ENCODE data around the gene PVALEF. TPM values are rescaled to one million over a fixed set of nuclear protein-coding genes. Genes with fewer than 3 reads are reported as not detected.

PVALEF gene
- total RNA-seq, 1 experiment from 2014 or later = not detected

DNA sequence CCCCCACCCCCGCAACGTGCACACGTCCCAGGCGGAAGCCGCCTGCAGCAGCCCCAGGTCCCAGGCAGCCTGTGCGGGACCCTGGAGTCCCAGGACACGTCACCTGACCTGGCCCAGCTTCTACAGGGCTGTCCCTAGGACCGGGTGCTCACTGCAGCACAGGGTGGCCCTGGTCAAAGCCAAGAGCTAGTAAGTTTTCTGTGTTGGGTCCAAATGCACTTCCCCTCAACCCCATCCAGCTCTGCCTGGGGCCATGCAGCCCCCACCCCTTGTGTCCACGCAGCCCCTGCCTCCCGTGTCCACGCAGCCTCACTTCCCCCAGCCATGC is 22.1 kb upstream of the PVALEF start:
- Histone ChIP-seq H3K27ac (ENCODE audit: low read length) (no peak overlapping the region), H3K4me3 (ENCODE audit: low read depth in 2 of 2, low read length in 2 of 2) (no peak overlapping the region), H3K9me3 (ENCODE audit: control insufficient read depth, insufficient read depth, low read depth, low read length) (no peaks in the 10 kb centered on the region), H3K36me3 (ENCODE audit: control insufficient read depth, insufficient read depth, low read length) (no peaks in the 10 kb centered on the region), H3K27me3 (ENCODE audit: control insufficient read depth, insufficient read depth, low read length) (no peaks in the 10 kb centered on the region), H3K4me1 (ENCODE audit: control insufficient read depth, insufficient read depth, low read length) (no peaks in the 10 kb centered on the region; the same call in 1 of the 2 replicates)
- no TSS peak for BruUV-seq (replicated peaks)
- intact Hi-C loops (cut with micrococcal nuclease; ENCODE audit: unreplicated experiment) (loop anchor here (2.0 to 5.0 kb wide), 3 partner anchors 39 to 98 kb away; no protein-coding TSS in a partner anchor), in situ Hi-C loops (cut with HindIII; ENCODE audit: low pct_unique_long_range_greater_than_20kb, low sequenced_read_pairs) (loop anchor here (5.0 kb wide), 1 partner anchor 64 kb away; no protein-coding TSS in a partner anchor)
- DNase-seq (ENCODE audit: low read depth, low spot score) = no peak
- CTCF ChIA-PET = interaction anchor here (0.5 to 1.4 kb wide), 9 partner anchors 33 to 341 kb away, joined by 3 to 10 read pairs (median 4); no protein-coding TSS in a partner anchor
- ATAC-seq = peak; percentile 66
- POLR2A ChIA-PET = no interaction called here
- no peak for TF ChIP-seq POLR2AphosphoS5 (IDR thresholded peaks at IDR 0.05; ENCODE audit: low read depth, low read length)
- TF ChIP-seq, protein P1, sequence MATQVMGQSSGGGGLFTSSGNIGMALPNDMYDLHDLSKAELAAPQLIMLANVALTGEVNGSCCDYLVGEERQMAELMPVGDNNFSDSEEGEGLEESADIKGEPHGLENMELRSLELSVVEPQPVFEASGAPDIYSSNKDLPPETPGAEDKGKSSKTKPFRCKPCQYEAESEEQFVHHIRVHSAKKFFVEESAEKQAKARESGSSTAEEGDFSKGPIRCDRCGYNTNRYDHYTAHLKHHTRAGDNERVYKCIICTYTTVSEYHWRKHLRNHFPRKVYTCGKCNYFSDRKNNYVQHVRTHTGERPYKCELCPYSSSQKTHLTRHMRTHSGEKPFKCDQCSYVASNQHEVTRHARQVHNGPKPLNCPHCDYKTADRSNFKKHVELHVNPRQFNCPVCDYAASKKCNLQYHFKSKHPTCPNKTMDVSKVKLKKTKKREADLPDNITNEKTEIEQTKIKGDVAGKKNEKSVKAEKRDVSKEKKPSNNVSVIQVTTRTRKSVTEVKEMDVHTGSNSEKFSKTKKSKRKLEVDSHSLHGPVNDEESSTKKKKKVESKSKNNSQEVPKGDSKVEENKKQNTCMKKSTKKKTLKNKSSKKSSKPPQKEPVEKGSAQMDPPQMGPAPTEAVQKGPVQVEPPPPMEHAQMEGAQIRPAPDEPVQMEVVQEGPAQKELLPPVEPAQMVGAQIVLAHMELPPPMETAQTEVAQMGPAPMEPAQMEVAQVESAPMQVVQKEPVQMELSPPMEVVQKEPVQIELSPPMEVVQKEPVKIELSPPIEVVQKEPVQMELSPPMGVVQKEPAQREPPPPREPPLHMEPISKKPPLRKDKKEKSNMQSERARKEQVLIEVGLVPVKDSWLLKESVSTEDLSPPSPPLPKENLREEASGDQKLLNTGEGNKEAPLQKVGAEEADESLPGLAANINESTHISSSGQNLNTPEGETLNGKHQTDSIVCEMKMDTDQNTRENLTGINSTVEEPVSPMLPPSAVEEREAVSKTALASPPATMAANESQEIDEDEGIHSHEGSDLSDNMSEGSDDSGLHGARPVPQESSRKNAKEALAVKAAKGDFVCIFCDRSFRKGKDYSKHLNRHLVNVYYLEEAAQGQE (IDR thresholded peaks at IDR 0.05; ENCODE audit: insufficient read depth in 1 of 2, low read depth in 2 of 2, low read length in 1 of 2) = no peak
- TF ChIP-seq SIN3A (IDR thresholded peaks at IDR 0.05; ENCODE audit: borderline replicate concordance, insufficient read depth, low read depth, low read length) = no peak
- TF ChIP-seq, protein P2, sequence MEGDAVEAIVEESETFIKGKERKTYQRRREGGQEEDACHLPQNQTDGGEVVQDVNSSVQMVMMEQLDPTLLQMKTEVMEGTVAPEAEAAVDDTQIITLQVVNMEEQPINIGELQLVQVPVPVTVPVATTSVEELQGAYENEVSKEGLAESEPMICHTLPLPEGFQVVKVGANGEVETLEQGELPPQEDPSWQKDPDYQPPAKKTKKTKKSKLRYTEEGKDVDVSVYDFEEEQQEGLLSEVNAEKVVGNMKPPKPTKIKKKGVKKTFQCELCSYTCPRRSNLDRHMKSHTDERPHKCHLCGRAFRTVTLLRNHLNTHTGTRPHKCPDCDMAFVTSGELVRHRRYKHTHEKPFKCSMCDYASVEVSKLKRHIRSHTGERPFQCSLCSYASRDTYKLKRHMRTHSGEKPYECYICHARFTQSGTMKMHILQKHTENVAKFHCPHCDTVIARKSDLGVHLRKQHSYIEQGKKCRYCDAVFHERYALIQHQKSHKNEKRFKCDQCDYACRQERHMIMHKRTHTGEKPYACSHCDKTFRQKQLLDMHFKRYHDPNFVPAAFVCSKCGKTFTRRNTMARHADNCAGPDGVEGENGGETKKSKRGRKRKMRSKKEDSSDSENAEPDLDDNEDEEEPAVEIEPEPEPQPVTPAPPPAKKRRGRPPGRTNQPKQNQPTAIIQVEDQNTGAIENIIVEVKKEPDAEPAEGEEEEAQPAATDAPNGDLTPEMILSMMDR (IDR thresholded peaks at IDR 0.05) = no peak
- no peak for TF ChIP-seq TCF7L2 (IDR thresholded peaks at IDR 0.05; ENCODE audit: low read depth, low read length)

DNA sequence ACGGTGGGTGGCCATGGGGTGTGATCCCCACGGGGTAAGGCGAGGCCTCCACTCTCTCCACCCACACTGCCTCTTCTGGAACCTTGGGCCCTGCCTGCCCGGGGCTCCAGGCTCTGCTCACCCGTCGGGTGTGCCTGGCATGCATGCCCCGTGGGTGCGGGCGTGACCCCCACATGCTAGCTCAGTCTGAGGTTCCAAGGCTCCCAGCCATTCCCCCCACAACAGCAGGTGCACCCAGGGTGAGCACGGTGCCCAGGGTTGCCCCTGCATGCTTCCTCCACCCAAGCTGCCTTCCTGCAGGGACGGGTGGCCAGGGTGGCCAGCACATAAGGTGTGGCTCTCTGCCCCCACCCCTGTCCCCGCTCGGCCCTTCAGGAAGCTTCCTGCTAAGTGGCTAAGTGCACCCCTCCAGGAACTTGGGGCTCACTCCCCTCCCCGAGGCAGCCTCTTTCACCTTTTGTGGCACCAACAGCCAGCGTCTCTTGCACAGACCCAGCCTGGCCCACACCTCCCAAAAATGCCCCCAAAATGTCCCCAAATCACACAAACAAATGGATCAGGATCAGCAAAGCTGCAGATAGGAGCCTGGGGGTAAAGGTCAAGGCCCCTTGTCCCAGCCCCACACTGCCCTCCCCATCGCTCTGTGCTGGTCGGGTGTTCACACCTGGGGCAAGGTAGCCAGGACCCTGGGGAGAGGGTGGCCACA is 21.4 kb upstream of the PVALEF start:
- POLR2A ChIA-PET = no interaction called here

More for the DNA sequence above, 21.4 kb upstream of the PVALEF start:
- CTCF ChIA-PET = interaction anchor here (0.9 to 1.4 kb wide), 4 partner anchors 32 to 77 kb away, joined by 3 to 4 read pairs (median 3); no protein-coding TSS in a partner anchor
- no peak for ATAC-seq
- Histone ChIP-seq H3K36me3 (ENCODE audit: control insufficient read depth, insufficient read depth, low read length) (no peaks in the 10 kb centered on the region), H3K27me3 (ENCODE audit: control insufficient read depth, insufficient read depth, low read length) (no peaks in the 10 kb centered on the region), H3K4me1 (ENCODE audit: control insufficient read depth, insufficient read depth, low read length) (no peaks in the 10 kb centered on the region; the same call in 1 of the 2 replicates), H3K4me3 (ENCODE audit: low read depth in 2 of 2, low read length in 2 of 2) (no peak overlapping the region), H3K9me3 (ENCODE audit: control insufficient read depth, insufficient read depth, low read depth, low read length) (no peaks in the 10 kb centered on the region), H3K27ac (ENCODE audit: low read length) (no peak overlapping the region)
- no TSS peak for BruUV-seq (replicated peaks)
- in situ Hi-C loops (cut with HindIII; ENCODE audit: low pct_unique_long_range_greater_than_20kb, low sequenced_read_pairs) (loop anchor here (5.0 kb wide), 1 partner anchor 63 kb away; no protein-coding TSS in a partner anchor), intact Hi-C loops (cut with micrococcal nuclease; ENCODE audit: unreplicated experiment) (loop anchor here (2.0 to 5.0 kb wide), 3 partner anchors 38 to 97 kb away; no protein-coding TSS in a partner anchor)
- DNase-seq (ENCODE audit: low read depth, low spot score) = no peak
- TF ChIP-seq POLR2AphosphoS5 (IDR thresholded peaks at IDR 0.05; ENCODE audit: low read depth, low read length) (no peak), SIN3A (IDR thresholded peaks at IDR 0.05; ENCODE audit: borderline replicate concordance, insufficient read depth, low read depth, low read length) (no peak), TCF7L2 (IDR thresholded peaks at IDR 0.05; ENCODE audit: low read depth, low read length) (no peak)
- TF ChIP-seq, protein P1 (IDR thresholded peaks at IDR 0.05; ENCODE audit: insufficient read depth in 1 of 2, low read depth in 2 of 2, low read length in 1 of 2) = no peak
- TF ChIP-seq, protein P2 (IDR thresholded peaks at IDR 0.05) = no peak

Data from Panc1 (cell line).